Smooth muscle cell (in vitro differentiated cells): ENCODE data around the gene HECW1. TPM values are rescaled to one million over a fixed set of nuclear protein-coding genes. Genes with fewer than 3 reads are reported as not detected.

Experiments used
- DNase-seq: peaks from one replicate; lab custom pipeline; 2025; ENCODE audit not compliant: unreplicated experiment; lab: John Stamatoyannopoulos, UW
- H2AFZ ChIP-seq: fragments of 200-600 bp; sonication (generic); 2 replicates; pipeline ENCODE4 v1.6.0; 2016; ENCODE audit warnings: antibody characterized with exemption, low read depth, mild to moderate bottlenecking
- H3F3A ChIP-seq: fragments of 200-600 bp; sonication (generic); 2 replicates; pipeline ENCODE4 v1.6.0; 2017; ENCODE audit warnings: antibody characterized with exemption, low read depth
- H3K27ac ChIP-seq: fragments of 200-600 bp; sonication (generic); 2 replicates; pipeline ENCODE4 v1.5.1; 2016; ENCODE audit warnings: low read depth, mild to moderate bottlenecking
- H3K27me3 ChIP-seq: fragments of 200-600 bp; sonication (generic); 2 replicates; pipeline ENCODE4 v1.6.1; 2016; ENCODE audit warnings: low read depth, mild to moderate bottlenecking
- H3K36me3 ChIP-seq: fragments of 200-600 bp; sonication (generic); 2 replicates; pipeline ENCODE4 v1.5.1; 2016; ENCODE audit warnings: low read depth
- H3K4me1 ChIP-seq: fragments of 200-600 bp; sonication (generic); 2 replicates; pipeline ENCODE4 v1.5.1; 2016; ENCODE audit warnings: low read depth
- H3K4me2 ChIP-seq: fragments of 200-600 bp; sonication (generic); 2 replicates; pipeline ENCODE4 v1.6.0; 2016; ENCODE audit warnings: mild to moderate bottlenecking
- H3K4me3 ChIP-seq: fragments of 200-600 bp; sonication (generic); 2 replicates; pipeline ENCODE4 v1.5.1; 2016; ENCODE audit warnings: mild to moderate bottlenecking
- H3K79me2 ChIP-seq: fragments of 200-600 bp; sonication (generic); 2 replicates; pipeline ENCODE4 v1.6.0; 2016; ENCODE audit warnings: low read depth, mild to moderate bottlenecking
- H3K9ac ChIP-seq: fragments of 200-600 bp; sonication (generic); 2 replicates; pipeline ENCODE4 v1.6.0; 2016; ENCODE audit warnings: low read depth
- H3K9me3 ChIP-seq: fragments of 200-600 bp; sonication (generic); replicated peaks from 2 replicates; pipeline ENCODE4 v1.5.1; 2016; ENCODE audit warnings: low read depth
- H4K20me1 ChIP-seq: fragments of 200-600 bp; sonication (generic); 2 replicates; pipeline ENCODE4 v1.6.0; 2016; ENCODE audit warnings: low read depth
- WGBS: methylation state at CpG from one replicate; pipeline ENCODE4 v1.1.7; 2016; ENCODE audit warnings: low lambda C conversion rate; 5-methylcytosine and 5-hydroxymethylcytosine counted together
- polyA plus RNA-seq: library from polyadenylated mRNA; unstranded; fragments of >200 nt; fragmentation: Nextera tagmentation; extraction: Ambion mirVana; gene quantifications from 2 replicates; pipeline ENCODE4 v1.2.1, GENCODE V29; 2016
- total RNA-seq: library from RNA; depleted of rRNA; stranded (reverse); fragments of >200 nt; gene quantifications from 2 replicates; pipeline ENCODE4 v1.2.3, GENCODE V29; 2014
- TF ChIP-seq, protein P1 (sequence below): fragments of 200-600 bp; sonication (generic); IDR thresholded peaks from 2 replicates; pipeline ENCODE4 v1.5.1; 2017; ENCODE audit warnings: borderline replicate concordance, mild to moderate bottlenecking, antibody characterized with exemption; ENCODE audit not compliant: insufficient read depth, poor library complexity, severe bottlenecking

HECW1 gene
- total and polyA plus RNA-seq, 2 experiments from 2014 or later = 0.09 to 0.49 TPM

- Histone ChIP-seq H3K27me3 (no peaks in the 10 kb centered on the region), H3K79me2 (no peaks in the 10 kb centered on the region), H3K9me3 (no peaks in the 10 kb centered on the region), H4K20me1 (no peaks in the 10 kb centered on the region), H3K9ac (no peak overlapping the region), H2AFZ (no peak overlapping the region), H3K36me3 (no peaks in the 10 kb centered on the region), H3K27ac (peak overlapping the region; percentile 11), H3K4me1 (no peaks in the 10 kb centered on the region), H3K4me3 (no peak overlapping the region), H3K4me2 (no peak overlapping the region), H3F3A (no peaks in the 10 kb centered on the region)
- 70% methylated on average over 8 of the region's 8 CpGs for WGBS
- TF ChIP-seq, protein P1, sequence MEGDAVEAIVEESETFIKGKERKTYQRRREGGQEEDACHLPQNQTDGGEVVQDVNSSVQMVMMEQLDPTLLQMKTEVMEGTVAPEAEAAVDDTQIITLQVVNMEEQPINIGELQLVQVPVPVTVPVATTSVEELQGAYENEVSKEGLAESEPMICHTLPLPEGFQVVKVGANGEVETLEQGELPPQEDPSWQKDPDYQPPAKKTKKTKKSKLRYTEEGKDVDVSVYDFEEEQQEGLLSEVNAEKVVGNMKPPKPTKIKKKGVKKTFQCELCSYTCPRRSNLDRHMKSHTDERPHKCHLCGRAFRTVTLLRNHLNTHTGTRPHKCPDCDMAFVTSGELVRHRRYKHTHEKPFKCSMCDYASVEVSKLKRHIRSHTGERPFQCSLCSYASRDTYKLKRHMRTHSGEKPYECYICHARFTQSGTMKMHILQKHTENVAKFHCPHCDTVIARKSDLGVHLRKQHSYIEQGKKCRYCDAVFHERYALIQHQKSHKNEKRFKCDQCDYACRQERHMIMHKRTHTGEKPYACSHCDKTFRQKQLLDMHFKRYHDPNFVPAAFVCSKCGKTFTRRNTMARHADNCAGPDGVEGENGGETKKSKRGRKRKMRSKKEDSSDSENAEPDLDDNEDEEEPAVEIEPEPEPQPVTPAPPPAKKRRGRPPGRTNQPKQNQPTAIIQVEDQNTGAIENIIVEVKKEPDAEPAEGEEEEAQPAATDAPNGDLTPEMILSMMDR = no peak
- DNase-seq = no peak
Observed at GRCh38 chr7:43481902-43482678, 369.6 kb downstream of the HECW1 start.

GRCh38 chr7:43482679-43483252 lies 370.3 kb downstream of the HECW1 start:
- H3K27me3 ChIP-seq = no peaks in the 10 kb centered on the region
- no peaks in the 10 kb centered on the region for H3F3A ChIP-seq
- no peaks in the 10 kb centered on the region for H4K20me1 ChIP-seq
- TF ChIP-seq, protein P1 = no peak
- no peaks in the 10 kb centered on the region for H3K36me3 ChIP-seq
- H3K9ac ChIP-seq = no peak overlapping the region
- H3K27ac ChIP-seq = no peak overlapping the region
- H3K9me3 ChIP-seq = no peaks in the 10 kb centered on the region
- no peaks in the 10 kb centered on the region for H3K4me1 ChIP-seq
- no peak overlapping the region for H2AFZ ChIP-seq
- H3K79me2 ChIP-seq = no peaks in the 10 kb centered on the region
- no peak overlapping the region for H3K4me2 ChIP-seq
- DNase-seq = no peak
- WGBS = 95% methylated on average over 5 of the region's 5 CpGs
- no peak overlapping the region for H3K4me3 ChIP-seq

- Histone ChIP-seq H3K27ac (no peak overlapping the region), H3K36me3 (no peaks in the 10 kb centered on the region), H2AFZ (no peak overlapping the region), H3K9ac (no peak overlapping the region), H3K9me3 (no peaks in the 10 kb centered on the region), H3K4me2 (no peak overlapping the region), H3F3A (no peaks in the 10 kb centered on the region), H3K79me2 (no peaks in the 10 kb centered on the region), H4K20me1 (no peaks in the 10 kb centered on the region), H3K27me3 (no peaks in the 10 kb centered on the region), H3K4me3 (no peak overlapping the region), H3K4me1 (no peaks in the 10 kb centered on the region)
- TF ChIP-seq, protein P1 = no peak
- no peak for DNase-seq
- whole genome bisulfite sequencing = 78% methylated on average over 6 of the region's 6 CpGs
Observed at GRCh38 chr7:43484678-43485395, 372.4 kb downstream of the HECW1 start.
